Embryonic facial prominence (tissue), 1 donor: ENCODE data around the gene SAPCD1.
A peak's percentile ranks its signal among the peaks of the same experiment; 100 is the strongest.

Source experiments
- DNase-seq: peaks from one replicate; pipeline ENCODE4 v3.0.0-alpha.2; 2016; ENCODE audit errors: extremely low spot score

The SAPCD1 gene

DNA sequence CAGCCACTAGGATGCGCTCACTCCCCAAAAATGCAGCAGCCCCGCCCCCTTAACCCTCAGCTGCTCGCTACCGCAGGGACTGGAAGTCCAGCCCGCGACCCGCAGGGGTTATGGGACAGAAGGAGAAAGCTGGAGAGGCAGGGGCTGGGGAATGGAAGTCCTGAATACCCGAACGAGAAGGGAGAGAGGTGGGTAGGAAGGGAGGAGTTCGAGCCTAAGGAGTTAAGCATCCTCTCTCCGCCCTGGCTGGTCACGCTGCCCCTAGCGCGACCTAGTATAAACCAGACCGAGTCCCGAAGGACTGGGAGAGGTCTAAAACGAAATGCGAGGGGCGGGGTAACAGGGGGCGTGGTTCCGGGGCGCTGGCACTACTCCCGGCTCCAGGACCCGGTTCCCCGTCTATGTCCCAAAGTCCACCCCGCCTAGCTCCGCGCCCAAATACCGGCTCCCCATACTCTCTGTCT is 32.9 kb upstream of the SAPCD1 start:
- peak; percentile 63 for DNase-seq

DNA sequence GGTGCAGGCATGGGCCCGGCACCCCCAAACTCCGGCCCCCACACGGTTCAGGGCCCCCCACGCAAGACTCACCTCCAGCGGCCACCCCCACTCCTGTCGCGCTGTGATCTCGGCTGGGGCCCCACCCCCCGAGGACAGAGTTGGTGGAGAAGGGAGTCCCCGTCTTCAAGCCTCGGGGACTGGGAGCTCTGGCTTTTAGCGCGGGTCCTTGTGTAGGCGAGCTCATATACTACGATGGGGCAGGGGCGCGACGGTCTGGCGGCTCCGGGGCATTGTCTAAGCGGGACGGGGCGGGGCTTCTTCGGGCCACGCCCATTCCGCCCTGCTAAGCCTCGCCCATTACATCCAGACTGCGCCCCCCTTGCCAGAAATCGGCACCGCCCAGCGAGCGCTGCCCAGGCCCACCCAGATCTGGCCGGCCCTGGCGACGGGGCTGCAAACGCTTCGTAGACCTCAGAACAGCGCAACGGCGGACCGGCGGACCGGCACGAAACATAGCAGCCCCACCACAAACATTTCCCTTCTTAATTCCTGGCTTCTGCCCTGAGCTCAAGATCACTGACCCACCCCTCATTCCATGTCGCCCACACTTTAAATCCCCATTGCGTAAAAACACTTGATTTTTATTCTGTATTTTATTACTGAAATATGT is 32.4 kb upstream of the SAPCD1 start:
- peak; percentile 79 for DNase-seq

- DNase-seq = no peak
These were observed 31.8 kb upstream of the SAPCD1 start for GRCh38 chr6:31730631-31731086.

DNA sequence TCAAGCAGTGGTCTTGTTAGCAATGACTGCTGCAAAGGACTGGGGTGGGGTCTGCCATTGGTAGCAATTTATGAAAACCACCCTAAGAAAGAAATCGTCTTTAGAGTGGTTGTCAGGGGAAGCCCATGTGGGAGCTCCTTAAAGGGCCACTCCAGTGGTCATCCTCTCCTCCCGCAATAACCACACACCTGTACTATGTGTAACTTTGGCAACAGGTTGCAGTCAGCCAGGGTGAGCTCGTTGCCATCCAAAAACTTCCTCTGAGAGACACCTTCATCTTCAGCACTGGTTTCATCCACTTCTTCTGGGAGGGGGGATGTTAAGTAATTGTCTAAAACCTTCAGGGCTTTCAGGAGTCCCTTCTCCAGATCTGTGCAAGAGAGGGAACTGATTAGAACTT is 30.4 kb upstream of the SAPCD1 start:
- no peak for DNase-seq

GRCh38 chr6:31733734-31734133 is 28.7 kb upstream of the SAPCD1 start:
- DNase-seq = no peak

DNA sequence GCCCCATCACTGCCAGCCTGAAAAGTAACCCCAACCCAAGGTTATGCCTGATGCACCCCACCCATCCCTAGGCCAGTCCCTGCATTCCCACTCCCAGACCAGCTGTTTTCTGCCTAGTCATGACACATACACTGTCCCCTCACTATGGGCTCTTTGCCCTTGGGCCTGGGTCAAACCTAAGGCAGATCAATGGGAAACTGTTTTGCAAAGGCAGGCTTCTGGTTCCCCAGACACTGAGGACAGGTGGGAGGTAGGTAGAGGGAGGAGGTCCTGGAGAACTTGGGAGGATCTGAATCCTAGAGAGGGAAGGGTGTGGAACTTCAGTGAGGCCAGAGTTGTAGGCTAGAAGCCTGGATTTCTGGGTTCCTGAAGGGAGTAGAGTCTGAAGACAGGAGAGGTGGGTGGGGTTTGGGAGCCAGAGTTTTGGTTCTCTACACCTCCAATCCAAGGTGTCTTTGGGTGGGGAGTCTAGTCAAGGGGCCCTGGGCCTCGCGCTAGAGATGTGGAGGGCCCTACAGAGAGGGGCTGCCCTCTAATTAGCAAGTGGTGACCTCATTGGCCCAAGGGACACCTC is 28.1 kb upstream of the SAPCD1 start:
- no peak for DNase-seq

DNA sequence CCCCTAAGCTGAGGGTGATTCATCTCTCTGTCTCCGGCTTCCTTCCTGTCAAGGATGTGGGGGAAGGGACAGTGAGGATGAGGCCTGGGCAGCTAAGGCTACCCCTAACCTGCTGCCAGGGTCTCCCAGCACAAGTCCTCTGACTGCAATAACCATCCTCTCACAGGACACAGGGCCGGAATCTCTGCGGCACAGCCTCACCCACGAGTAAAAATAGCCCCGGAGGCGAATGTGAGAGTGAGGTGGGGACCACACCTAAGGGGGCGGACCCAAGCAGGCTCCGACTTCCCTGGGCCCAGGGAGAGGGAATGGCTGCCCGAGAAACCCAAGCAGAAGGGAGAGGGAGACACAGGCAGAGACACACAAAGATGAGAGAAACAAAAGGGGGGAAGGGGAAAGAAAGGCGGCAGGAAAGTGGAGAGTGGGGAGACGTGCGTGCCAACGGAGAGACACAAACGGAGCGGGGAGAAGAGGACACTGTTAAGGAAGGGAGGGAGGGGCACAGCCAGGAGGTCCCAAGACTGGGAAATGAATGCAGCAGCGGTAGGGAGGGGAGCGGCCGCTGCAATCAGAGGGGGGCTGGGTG is 27.5 kb upstream of the SAPCD1 start:
- no peak for DNase-seq

GRCh38 chr6:31736021-31736767 is 26.3 kb upstream of the SAPCD1 start, which contains the start of gene CLIC1:
CLIC1 (minus strand) TSS chr6:31736530; CDS start chr6:31736300, 230 bp downstream.
- peak; percentile 78 for DNase-seq

GRCh38 chr6:31736768-31737314 is 25.6 kb upstream of the SAPCD1 start:
- no peak for DNase-seq

- no peak for DNase-seq
These were observed 25.0 kb upstream of the SAPCD1 start for GRCh38 chr6:31737315-31737990.

- peak; percentile 86 for DNase-seq
These were observed 24.2 kb upstream of the SAPCD1 start for GRCh38 chr6:31737991-31738979.

GRCh38 chr6:31739639-31740396 is 22.6 kb upstream of the SAPCD1 start, which contains the start of gene MSH5:
MSH5 (plus strand) TSS chr6:31740005; CDS start chr6:31740467, 462 bp downstream.
- DNase-seq = peak; percentile 99

- no peak for DNase-seq
These were observed 21.8 kb upstream of the SAPCD1 start for GRCh38 chr6:31740397-31741223.

DNA sequence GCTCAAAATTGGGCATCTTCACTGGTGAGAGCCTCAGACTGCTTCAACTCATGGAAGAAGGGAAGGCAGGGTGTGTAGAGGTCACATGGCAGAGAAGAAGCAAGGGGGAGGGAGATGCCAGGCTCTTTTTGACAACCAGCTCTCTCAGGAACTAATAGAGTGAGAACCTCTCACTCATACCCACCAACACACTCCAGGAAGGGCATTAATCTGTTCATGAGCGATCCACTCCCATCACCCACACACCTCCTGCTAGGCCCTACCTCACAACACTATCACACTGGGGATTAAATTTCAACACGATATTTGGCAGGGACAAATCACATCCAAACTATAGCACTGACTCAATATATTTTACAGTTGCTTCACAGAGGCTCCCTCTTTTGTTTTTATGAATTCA is 20.6 kb upstream of the SAPCD1 start:
- DNase-seq = no peak

GRCh38 chr6:31742894-31743293 is 19.6 kb upstream of the SAPCD1 start:
- DNase-seq = no peak

GRCh38 chr6:31744422-31744821 is 18.0 kb upstream of the SAPCD1 start:
- DNase-seq = no peak

- no peak for DNase-seq
These were observed 13.0 kb upstream of the SAPCD1 start for GRCh38 chr6:31749301-31750036.
